GM18520 (cell line): ENCODE data around the gene METTL1.
A peak's percentile ranks its signal among the peaks of the same experiment; 100 is the strongest.
"Not testable (repeated sequence)": the region's sequence is repeated elsewhere in the genome, so short reads cannot be mapped to it uniquely, and the experiment has no call there.

Experiments
- ATAC-seq: cut with Tn5 transposase; IDR thresholded peaks from one replicate; pipeline ENCODE4 v1.9.1; 2021; ENCODE audit not compliant: unreplicated experiment

The METTL1 gene

GRCh38 chr12:57771873-57772428 lies at the start of gene METTL1:
Gene METTL1 (minus strand): TSS chr12:57772105. CDS start chr12:57772083, 22 bp downstream.
- ATAC-seq, result peak; percentile 66

- ATAC-seq, result not testable (repeated sequence)
Measured at GRCh38 chr12:57821015-57821414, 49.1 kb upstream of the METTL1 start.

GRCh38 chr12:57820119-57820518 lies 48.2 kb upstream of the METTL1 start:
- not testable (repeated sequence) for ATAC-seq

GRCh38 chr12:57817990-57818331 lies 46.1 kb upstream of the METTL1 start:
- not testable (repeated sequence) for ATAC-seq

GRCh38 chr12:57817261-57817989 lies 45.5 kb upstream of the METTL1 start:
- no peak for ATAC-seq

GRCh38 chr12:57816855-57817151 lies 44.9 kb upstream of the METTL1 start:
- no peak for ATAC-seq

- no peak for ATAC-seq
Measured at GRCh38 chr12:57816001-57816854, 44.3 kb upstream of the METTL1 start.

- ATAC-seq, result no peak
Measured at GRCh38 chr12:57815177-57816000, 43.5 kb upstream of the METTL1 start.

GRCh38 chr12:57813971-57814772 lies 42.3 kb upstream of the METTL1 start:
- no peak for ATAC-seq

GRCh38 chr12:57813111-57813970 lies 41.4 kb upstream of the METTL1 start:
- ATAC-seq, result no peak

GRCh38 chr12:57811028-57811755 lies 39.3 kb upstream of the METTL1 start:
- no peak for ATAC-seq

GRCh38 chr12:57810450-57810849 lies 38.5 kb upstream of the METTL1 start:
- ATAC-seq, result no peak

GRCh38 chr12:57809425-57809824 lies 37.5 kb upstream of the METTL1 start:
- no peak for ATAC-seq

GRCh38 chr12:57808351-57808750 lies 36.4 kb upstream of the METTL1 start:
- no peak for ATAC-seq

- no peak for ATAC-seq
Measured at GRCh38 chr12:57807285-57807684, 35.4 kb upstream of the METTL1 start.

GRCh38 chr12:57806677-57807076 lies 34.8 kb upstream of the METTL1 start:
- ATAC-seq, result no peak

- no peak for ATAC-seq
Measured at GRCh38 chr12:57803319-57803893, 31.5 kb upstream of the METTL1 start.

- no peak for ATAC-seq
Measured at GRCh38 chr12:57802607-57803006, 30.7 kb upstream of the METTL1 start.
